Measurements from ENCODE around the gene SLC6A8. TPM values are rescaled to one million over a fixed set of nuclear protein-coding genes. Genes with fewer than 3 reads are reported as not detected.
A peak's percentile ranks its signal among the peaks of the same experiment; 100 is the strongest.

Gene SLC6A8
- total RNA-seq, 1 donor from 2014 or later, result 108 TPM

GRCh38 chrX:153642655-153643430 is 44.9 kb upstream of the SLC6A8 start:
- DNase-seq, result no peak
- H3K4me1 Mint-ChIP-seq (ENCODE audit: low read depth, unreplicated experiment), result peaks cover 6% of the 10 kb centered on the region
- H3K36me3 Mint-ChIP-seq (ENCODE audit: unreplicated experiment), result no peaks in the 10 kb centered on the region
- peak overlapping the region; percentile 72 for H3K4me3 Mint-ChIP-seq (ENCODE audit: unreplicated experiment)
- H3K27me3 Mint-ChIP-seq (ENCODE audit: unreplicated experiment), result peaks cover 3% of the 10 kb centered on the region
- no peak overlapping the region for H3K27ac Mint-ChIP-seq (ENCODE audit: unreplicated experiment)
- no peaks in the 10 kb centered on the region for H3K9me3 Mint-ChIP-seq (ENCODE audit: unreplicated experiment)
- no peak for TF ChIP-seq CTCF (IDR thresholded peaks at IDR 0.05; ENCODE audit: partially characterized antibody, unreplicated experiment)

GRCh38 chrX:153643431-153644351 is 44.0 kb upstream of the SLC6A8 start:
- Mint-ChIP-seq H3K4me3 (ENCODE audit: unreplicated experiment) (peak overlapping the region; percentile 63), H3K9me3 (ENCODE audit: unreplicated experiment) (no peaks in the 10 kb centered on the region)
- peak; percentile 40 for TF ChIP-seq CTCF (IDR thresholded peaks at IDR 0.05; ENCODE audit: partially characterized antibody, unreplicated experiment)

GRCh38 chrX:153644356-153645125 is 43.2 kb upstream of the SLC6A8 start:
- Mint-ChIP-seq H3K9me3 (ENCODE audit: unreplicated experiment) (no peaks in the 10 kb centered on the region), H3K27me3 (ENCODE audit: unreplicated experiment) (peaks cover 3% of the 10 kb centered on the region), H3K4me3 (ENCODE audit: unreplicated experiment) (no peak overlapping the region), H3K36me3 (ENCODE audit: unreplicated experiment) (no peaks in the 10 kb centered on the region), H3K27ac (ENCODE audit: unreplicated experiment) (no peak overlapping the region), H3K4me1 (ENCODE audit: low read depth, unreplicated experiment) (peaks cover 6% of the 10 kb centered on the region)
- peak; percentile 1 for TF ChIP-seq CTCF (IDR thresholded peaks at IDR 0.05; ENCODE audit: partially characterized antibody, unreplicated experiment)
- DNase-seq, result no peak

More at GRCh38 chrX:153643431-153644351, 44.0 kb upstream of the SLC6A8 start:
- Mint-ChIP-seq H3K36me3 (ENCODE audit: unreplicated experiment) (no peaks in the 10 kb centered on the region), H3K4me1 (ENCODE audit: low read depth, unreplicated experiment) (peaks cover 6% of the 10 kb centered on the region), H3K27me3 (ENCODE audit: unreplicated experiment) (peaks cover 3% of the 10 kb centered on the region), H3K27ac (ENCODE audit: unreplicated experiment) (no peak overlapping the region)
- no peak for DNase-seq

GRCh38 chrX:153645151-153645550 is 42.6 kb upstream of the SLC6A8 start:
- Mint-ChIP-seq H3K9me3 (ENCODE audit: unreplicated experiment) (no peaks in the 10 kb centered on the region), H3K4me1 (ENCODE audit: low read depth, unreplicated experiment) (peaks cover 6% of the 10 kb centered on the region), H3K4me3 (ENCODE audit: unreplicated experiment) (no peak overlapping the region), H3K36me3 (ENCODE audit: unreplicated experiment) (no peaks in the 10 kb centered on the region), H3K27ac (ENCODE audit: unreplicated experiment) (no peak overlapping the region), H3K27me3 (ENCODE audit: unreplicated experiment) (peaks cover 3% of the 10 kb centered on the region)
- no peak for TF ChIP-seq CTCF (IDR thresholded peaks at IDR 0.05; ENCODE audit: partially characterized antibody, unreplicated experiment)
- no peak for DNase-seq

All from glutamatergic neuron (in vitro differentiated cells).